Activated CD8-positive, alpha-beta T cell treated with anti-CD3 and anti-CD28 coated beads, Interleukin-2, amount 10 ng/mL, durations not matched to agents 7 days and 5 days (primary cell): ENCODE results near the gene STEAP3. TPM values are rescaled to one million over a fixed set of nuclear protein-coding genes. Genes with fewer than 3 reads are reported as not detected.

Source experiments
- ATAC-seq: fragments of 150-1000 bp; cut with Tn5 transposase; one replicate; pipeline ENCODE4 v1.10.0; 2021; ENCODE audit warnings: moderate library complexity
- CTCF ChIA-PET: fragments of 350-600 bp; sonication (Branson Sonifier 250); formaldehyde crosslinking; loops from one replicate; lab custom pipeline; 2021; ENCODE audit warnings: antibody characterized with exemption; lab: Charles Lee
- POLR2A ChIA-PET: fragments of 350-600 bp; sonication (Branson Sonifier 250); formaldehyde crosslinking; loops from one replicate; lab custom pipeline; 2021; ENCODE audit warnings: antibody characterized with exemption; lab: Charles Lee
- DNase-seq: peaks from one replicate; pipeline ENCODE4 v3.0.0-alpha.2; 2020
- H3K27ac Mint-ChIP-seq: one replicate; pipeline ENCODE4 v1.8.0; 2021; ENCODE audit warnings: mild to moderate bottlenecking, mixed read lengths
- H3K27me3 Mint-ChIP-seq: one replicate; pipeline ENCODE4 v1.8.0; 2021; ENCODE audit warnings: low read depth, mixed read lengths
- H3K36me3 Mint-ChIP-seq: one replicate; pipeline ENCODE4 v1.8.0; 2021; ENCODE audit warnings: low read depth, mixed read lengths
- H3K4me1 Mint-ChIP-seq: one replicate; pipeline ENCODE4 v1.8.0; 2021; ENCODE audit warnings: low read depth, mixed read lengths
- H3K4me3 Mint-ChIP-seq: one replicate; pipeline ENCODE4 v1.8.0; 2021; ENCODE audit warnings: mild to moderate bottlenecking, mixed read lengths
- H3K9me3 Mint-ChIP-seq: one replicate; pipeline ENCODE4 v1.8.0; 2022; ENCODE audit warnings: mixed read lengths; ENCODE audit not compliant: insufficient read depth
- total RNA-seq, 2 experiments: library from RNA; stranded (reverse); gene quantifications; one replicate each; pipeline ENCODE4 v1.2.3, GENCODE V29; 2021

STEAP3 gene
- total RNA-seq, 2 experiments from 2014 or later = 0.13 TPM

DNA sequence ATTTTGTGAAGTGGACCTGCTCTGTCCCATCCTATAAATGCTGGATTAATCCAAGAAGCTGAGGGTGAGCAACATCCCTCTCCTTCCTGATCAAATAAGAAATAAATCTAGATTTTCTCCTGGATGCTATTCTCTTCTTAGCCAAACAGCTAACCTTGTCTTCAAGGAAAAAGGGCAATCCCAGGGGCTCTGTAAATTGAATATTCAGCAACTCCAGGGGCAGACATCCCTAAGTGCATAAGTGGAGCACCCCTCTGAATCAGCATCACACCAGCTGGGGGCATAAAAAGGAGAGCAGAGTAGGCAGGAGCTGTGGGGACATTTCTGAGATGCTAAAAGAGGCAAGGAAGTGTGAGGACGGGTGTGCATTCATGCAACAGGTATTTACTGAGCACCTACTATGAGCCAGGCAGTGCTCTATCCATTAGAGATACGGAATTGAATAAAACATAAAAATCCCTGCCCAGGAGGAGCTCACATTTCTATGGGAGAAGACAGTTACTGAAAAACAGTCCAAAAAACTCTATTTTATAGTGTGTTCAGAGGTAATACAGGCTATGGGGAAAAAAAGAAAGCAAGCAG lies 2.8 kb upstream of the STEAP3 start:
- POLR2A ChIA-PET = no interaction called here
- DNase-seq (no peak), ATAC-seq (no peak)
- peaks cover 32% of the 10 kb centered on the region for H3K27me3 Mint-ChIP-seq
- no peak overlapping the region for H3K4me3 Mint-ChIP-seq
- H3K9me3 Mint-ChIP-seq = no peaks in the 10 kb centered on the region
- H3K4me1 Mint-ChIP-seq = no peaks in the 10 kb centered on the region
- H3K27ac Mint-ChIP-seq = no peak overlapping the region
- no peaks in the 10 kb centered on the region for H3K36me3 Mint-ChIP-seq
- CTCF ChIA-PET = no interaction called here

- Mint-ChIP-seq H3K27ac (no peak overlapping the region), H3K4me1 (no peaks in the 10 kb centered on the region), H3K27me3 (peaks cover 32% of the 10 kb centered on the region), H3K36me3 (no peaks in the 10 kb centered on the region), H3K4me3 (no peak overlapping the region), H3K9me3 (no peaks in the 10 kb centered on the region)
- no peak for DNase-seq
- POLR2A ChIA-PET = no interaction called here
- CTCF ChIA-PET = no interaction called here
- ATAC-seq = no peak
These were observed 2.0 kb upstream of the STEAP3 start for GRCh38 chr2:119221609-119222008.

GRCh38 chr2:119222213-119222612 lies 1.4 kb upstream of the STEAP3 start:
- Mint-ChIP-seq H3K4me1 (no peaks in the 10 kb centered on the region), H3K4me3 (no peak overlapping the region), H3K27ac (no peak overlapping the region), H3K9me3 (no peaks in the 10 kb centered on the region), H3K27me3 (peaks cover 32% of the 10 kb centered on the region), H3K36me3 (no peaks in the 10 kb centered on the region)
- POLR2A ChIA-PET = no interaction called here
- DNase-seq = no peak
- ATAC-seq = no peak
- CTCF ChIA-PET = no interaction called here

DNA sequence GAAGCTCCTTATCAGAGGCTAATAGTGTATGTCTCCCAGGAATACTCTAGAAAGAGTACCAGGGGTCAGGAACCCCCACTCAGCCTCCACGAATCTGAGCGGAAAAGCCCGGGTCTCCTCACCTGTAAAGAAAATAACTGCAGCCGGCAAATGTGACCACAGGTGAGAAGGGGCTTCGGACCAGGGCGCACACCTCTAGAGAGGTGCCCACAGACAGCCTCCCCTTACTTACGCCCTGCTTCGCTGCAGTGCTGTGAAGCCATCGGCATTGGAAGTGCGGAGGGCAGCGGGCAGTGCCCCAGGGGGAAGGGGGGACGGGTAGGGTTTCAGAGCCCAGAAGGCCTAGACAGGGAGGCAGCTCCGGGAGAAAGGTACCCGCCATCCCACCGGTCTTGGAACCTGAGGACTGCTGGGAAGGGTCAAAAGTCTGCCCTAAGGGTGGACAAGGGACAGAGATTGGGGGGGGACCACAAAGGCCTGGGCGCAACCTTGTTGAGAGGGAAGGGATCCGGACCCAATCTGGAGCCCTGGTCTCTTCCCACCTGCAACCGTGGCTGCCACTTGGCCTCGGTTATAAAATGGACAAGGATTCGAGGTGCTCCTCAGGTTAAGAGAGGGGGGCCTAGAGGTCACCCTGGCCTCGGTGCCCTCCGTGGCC lies 642 bp upstream of the STEAP3 start:
- no peaks in the 10 kb centered on the region for H3K36me3 Mint-ChIP-seq
- no peak overlapping the region for H3K27ac Mint-ChIP-seq
- no peaks in the 10 kb centered on the region for H3K9me3 Mint-ChIP-seq
- peaks cover 32% of the 10 kb centered on the region for H3K27me3 Mint-ChIP-seq
- H3K4me3 Mint-ChIP-seq = peak overlapping the region; percentile 22
- H3K4me1 Mint-ChIP-seq = no peaks in the 10 kb centered on the region
- DNase-seq = no peak
- CTCF ChIA-PET = no interaction called here
- POLR2A ChIA-PET = no interaction called here
- ATAC-seq = no peak

- Mint-ChIP-seq H3K27ac (no peak overlapping the region), H3K27me3 (peaks cover 31% of the 10 kb centered on the region), H3K4me1 (no peaks in the 10 kb centered on the region), H3K36me3 (no peaks in the 10 kb centered on the region), H3K4me3 (no peak overlapping the region), H3K9me3 (no peaks in the 10 kb centered on the region)
- CTCF ChIA-PET = no interaction called here
- POLR2A ChIA-PET = no interaction called here
- DNase-seq (no peak), ATAC-seq (no peak)
These were observed 914 bp downstream of the STEAP3 start for GRCh38 chr2:119224391-119225104.

GRCh38 chr2:119225105-119225865 lies 1.7 kb downstream of the STEAP3 start:
- Mint-ChIP-seq H3K4me1 (no peaks in the 10 kb centered on the region), H3K36me3 (no peaks in the 10 kb centered on the region), H3K4me3 (no peak overlapping the region), H3K27ac (no peak overlapping the region), H3K9me3 (no peaks in the 10 kb centered on the region), H3K27me3 (peaks cover 26% of the 10 kb centered on the region)
- DNase-seq = no peak
- CTCF ChIA-PET = no interaction called here
- POLR2A ChIA-PET = no interaction called here
- ATAC-seq = no peak

GRCh38 chr2:119225926-119226325 lies 2.3 kb downstream of the STEAP3 start:
- no peak for DNase-seq
- peaks cover 25% of the 10 kb centered on the region for H3K27me3 Mint-ChIP-seq
- no peaks in the 10 kb centered on the region for H3K9me3 Mint-ChIP-seq
- no peaks in the 10 kb centered on the region for H3K36me3 Mint-ChIP-seq
- POLR2A ChIA-PET = no interaction called here
- CTCF ChIA-PET = no interaction called here
- no peak for ATAC-seq
- H3K27ac Mint-ChIP-seq = no peak overlapping the region
- H3K4me3 Mint-ChIP-seq = no peak overlapping the region
- no peaks in the 10 kb centered on the region for H3K4me1 Mint-ChIP-seq

DNA sequence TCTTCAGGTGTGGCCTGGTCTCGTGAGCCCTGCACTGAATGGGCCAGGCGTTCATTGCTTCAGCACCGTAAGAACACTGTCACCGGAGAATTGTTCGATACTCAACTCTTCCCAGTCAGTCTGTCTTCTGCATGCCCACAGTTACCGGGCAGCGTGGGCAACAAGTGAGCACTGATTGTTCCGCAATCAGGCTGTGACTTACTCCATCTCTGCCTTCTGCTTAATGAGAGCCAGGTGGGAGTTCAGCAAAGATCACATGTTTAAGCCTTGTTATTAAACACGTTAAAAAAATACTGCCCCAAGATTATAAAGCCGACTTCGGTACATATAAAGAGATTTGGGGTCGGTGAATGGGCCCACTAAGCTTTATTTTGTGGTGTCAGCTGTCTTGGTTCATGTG lies 3.7 kb downstream of the STEAP3 start:
- Mint-ChIP-seq H3K4me3 (no peak overlapping the region), H3K9me3 (no peaks in the 10 kb centered on the region), H3K27ac (no peak overlapping the region), H3K36me3 (no peaks in the 10 kb centered on the region), H3K27me3 (peaks cover 14% of the 10 kb centered on the region), H3K4me1 (no peaks in the 10 kb centered on the region)
- ChIA-PET POLR2A (no interaction called here), CTCF (no interaction called here)
- DNase-seq (no peak), ATAC-seq (no peak)

DNA sequence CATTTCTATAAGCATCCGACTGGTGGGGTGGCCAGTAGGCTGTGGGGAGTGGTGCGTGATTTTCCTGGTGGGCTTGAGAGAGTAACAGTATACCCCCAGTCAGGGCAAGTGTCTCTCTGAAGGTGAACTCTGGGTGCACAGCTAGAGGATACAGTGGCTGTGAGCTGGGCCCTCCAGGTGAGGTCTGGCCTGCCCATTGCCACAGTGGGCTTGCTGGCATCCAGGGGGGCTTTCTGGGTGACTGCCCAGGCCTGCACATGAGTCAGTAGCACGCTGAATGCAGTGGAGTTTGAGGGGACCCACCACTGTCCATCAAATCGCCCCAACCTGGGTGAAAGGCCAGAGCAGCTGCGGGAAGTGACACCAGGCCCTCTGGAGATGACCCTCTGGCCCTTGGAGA lies 4.5 kb downstream of the STEAP3 start:
- ATAC-seq (no peak), DNase-seq (no peak)
- Mint-ChIP-seq H3K27me3 (peaks cover 10% of the 10 kb centered on the region), H3K9me3 (no peaks in the 10 kb centered on the region), H3K27ac (no peak overlapping the region), H3K4me1 (no peaks in the 10 kb centered on the region), H3K36me3 (no peaks in the 10 kb centered on the region), H3K4me3 (no peak overlapping the region)
- ChIA-PET CTCF (no interaction called here), POLR2A (no interaction called here)

GRCh38 chr2:119228964-119229363 lies 5.3 kb downstream of the STEAP3 start:
- no peak overlapping the region for H3K27ac Mint-ChIP-seq
- no peaks in the 10 kb centered on the region for H3K9me3 Mint-ChIP-seq
- ChIA-PET POLR2A (no interaction called here), CTCF (no interaction called here)
- H3K36me3 Mint-ChIP-seq = no peaks in the 10 kb centered on the region
- DNase-seq (no peak), ATAC-seq (no peak)
- H3K4me3 Mint-ChIP-seq = no peak overlapping the region
- no peaks in the 10 kb centered on the region for H3K4me1 Mint-ChIP-seq
- peaks cover 7% of the 10 kb centered on the region for H3K27me3 Mint-ChIP-seq

GRCh38 chr2:119229716-119230115 lies 6.1 kb downstream of the STEAP3 start:
- Mint-ChIP-seq H3K27ac (no peak overlapping the region), H3K27me3 (peaks cover 6% of the 10 kb centered on the region), H3K9me3 (no peaks in the 10 kb centered on the region), H3K36me3 (no peaks in the 10 kb centered on the region), H3K4me1 (no peaks in the 10 kb centered on the region), H3K4me3 (no peak overlapping the region)
- CTCF ChIA-PET = no interaction called here
- POLR2A ChIA-PET = no interaction called here
- DNase-seq = no peak
- no peak for ATAC-seq
